Putamen (tissue), 1 donor: ENCODE measurements around the gene TMPRSS13.
"Not testable (repeated sequence)": the region's sequence is repeated elsewhere in the genome, so short reads cannot be mapped to it uniquely, and the experiment has no call there.

Experiments used
- DNase-seq: peaks from one replicate; pipeline ENCODE4 v3.0.0-alpha.2; 2016; ENCODE audit warnings: low spot score

The TMPRSS13 gene

GRCh38 chr11:117872420-117872961 is 56.7 kb downstream of the TMPRSS13 start:
- DNase-seq, result no peak

- no peak for DNase-seq
These were observed 57.4 kb downstream of the TMPRSS13 start for GRCh38 chr11:117871784-117872183.

- DNase-seq, result no peak
These were observed 58.0 kb downstream of the TMPRSS13 start for GRCh38 chr11:117871160-117871559.

GRCh38 chr11:117870103-117870952 is 58.9 kb downstream of the TMPRSS13 start:
- DNase-seq, result peak; percentile 23

GRCh38 chr11:117869604-117870003 is 59.6 kb downstream of the TMPRSS13 start:
- DNase-seq, result no peak

- DNase-seq, result no peak
These were observed 60.2 kb downstream of the TMPRSS13 start for GRCh38 chr11:117868815-117869561.

GRCh38 chr11:117868088-117868487 is 61.1 kb downstream of the TMPRSS13 start:
- no peak for DNase-seq

- DNase-seq, result peak; percentile 16
These were observed 62.7 kb downstream of the TMPRSS13 start for GRCh38 chr11:117866526-117866925.

- DNase-seq, result not testable (repeated sequence)
These were observed 63.7 kb downstream of the TMPRSS13 start for GRCh38 chr11:117865546-117865945.

GRCh38 chr11:117863383-117863782 is 65.8 kb downstream of the TMPRSS13 start:
- DNase-seq, result no peak

- DNase-seq, result no peak
These were observed 66.4 kb downstream of the TMPRSS13 start for GRCh38 chr11:117862753-117863152.

- DNase-seq, result no peak
These were observed 67.0 kb downstream of the TMPRSS13 start for GRCh38 chr11:117862019-117862725.

GRCh38 chr11:117861151-117862018 is 67.8 kb downstream of the TMPRSS13 start:
- DNase-seq, result no peak

GRCh38 chr11:117860139-117860538 is 69.1 kb downstream of the TMPRSS13 start:
- DNase-seq, result no peak

- DNase-seq, result no peak
These were observed 69.6 kb downstream of the TMPRSS13 start for GRCh38 chr11:117859488-117860112.

- no peak for DNase-seq
These were observed 70.1 kb downstream of the TMPRSS13 start for GRCh38 chr11:117859061-117859460.

GRCh38 chr11:117857734-117858414 is 71.3 kb downstream of the TMPRSS13 start:
- DNase-seq, result no peak

- DNase-seq, result no peak
These were observed 73.1 kb downstream of the TMPRSS13 start for GRCh38 chr11:117855912-117856651.

GRCh38 chr11:117855186-117855845 is 73.9 kb downstream of the TMPRSS13 start:
- no peak for DNase-seq
